Right lobe of liver (tissue), 6 donors: ENCODE data around the gene NAGLU. TPM values are rescaled to one million over a fixed set of nuclear protein-coding genes. Genes with fewer than 3 reads are reported as not detected.

Experiments used
- ATAC-seq, 4 donors: fragments of 200-7000 bp; cut with Tn5 transposase; one replicate each; pipeline ENCODE4 v1.9.1; 2020; ENCODE audit warnings: mild to moderate bottlenecking in 4 of 4, moderate library complexity in 4 of 4
- DNase-seq, 3 donors: peaks; one replicate each; pipeline ENCODE4 v3.0.0-alpha.2; 2020
- H3K27ac ChIP-seq, 3 donors: fragments of 200-600 bp; one replicate each; pipeline ENCODE4 v1.8.0; 2022
- H3K27me3 ChIP-seq, 2 donors: fragments of 200-600 bp; one replicate each; pipeline ENCODE4 v1.8.0; 2022
- H3K36me3 ChIP-seq, 4 donors: fragments of 200-600 bp; sonication (generic) in 1 of 4; one replicate each; pipeline versions ENCODE4 v1.5.1 to v1.8.0; 2017 to 2022; ENCODE audit warnings: control low read depth in 1 of 4
- H3K4me1 ChIP-seq, 4 donors: fragments of 200-600 bp; sonication (generic) in 1 of 4; one replicate each; pipeline versions ENCODE4 v1.5.1 to v1.8.0; 2017 to 2022; ENCODE audit warnings: control low read depth in 1 of 4
- H3K4me3 ChIP-seq, 3 donors: fragments of 200-600 bp; one replicate each; pipeline ENCODE4 v1.8.0; 2022
- H3K9me3 ChIP-seq, 4 donors: fragments of 200-600 bp; sonication (generic) in 1 of 4; one replicate each; pipeline versions ENCODE4 v1.5.1 to v1.8.0; 2017 to 2022; ENCODE audit warnings: control low read depth in 1 of 4
- POLR2A ChIP-seq: fragments of 450-650 bp; IDR thresholded peaks from one replicate; pipeline ENCODE4 v1.6.1; 2017; ENCODE audit warnings: antibody characterized with exemption, mild to moderate bottlenecking
- WGBS: methylation state at CpG from one replicate; pipeline ENCODE4 v1.1.6; 2018; ENCODE audit warnings: low coverage, low lambda C conversion rate; ENCODE audit not compliant: insufficient coverage; ENCODE audit errors: missing lambda C conversion rate; 5-methylcytosine and 5-hydroxymethylcytosine counted together
- intact Hi-C, 2 donors: fragments of 100-400 bp; cut with DNase I; formaldehyde crosslinking; loops; one replicate each; pipeline versions ENCODE4 v1.11.2 to v1.14.1; 2022
- total RNA-seq, 6 experiments: library from RNA; depleted of rRNA in 2 of 6; stranded (reverse); fragments of >200 nt in 2 of 6; fragmentation: NEBNext Ultra II Directional in 3 of 6; extraction: Animal tissue kit (Norgen Biotek cat#: 25700) in 3 of 6; gene quantifications; one replicate each; pipeline versions ENCODE4 v1.1.0 to v1.2.4, GENCODE V29; 2016 to 2023
- TF ChIP-seq, protein P1 (sequence below), 4 donors: fragments of 200-600 bp in 3 of 4; fragments of 450-650 bp in 1 of 4; IDR thresholded peaks; one replicate each; pipeline versions ENCODE4 v1.5.1 to v1.8.0; 2016 to 2022; ENCODE audit warnings: antibody characterized with exemption in 4 of 4, mild to moderate bottlenecking in 2 of 4
- donor health status: DM: no; HTN: yes; CAD: no.
- donor health status: DM: no; HTN: no; CAD: no.
- donor health status: DM: no; HTN: no; CAD: no.
- donor health status: DM: no; HTN: yes; CAD: no.
- donor health status: DM: no; HTN: yes; CAD: no.

NAGLU gene
- total RNA-seq, 6 experiments from 2014 or later = 36.4 to 81.6 (median 43.7) TPM

- DNase-seq (peak in 1 of 3 donors; percentile 62), ATAC-seq (peak in 3 of 4 donors; percentile 2 to 30 (median 4))
- 55% methylated on average over 5 of the region's 12 CpGs for WGBS
- H3K36me3 ChIP-seq = peaks cover 11 to 57% (median 28%) of the 10 kb centered on the region in 4 donors
- peaks cover 0 to 35% (median 9%) of the 10 kb centered on the region in 4 donors for H3K4me1 ChIP-seq
- H3K9me3 ChIP-seq = no peaks in the 10 kb centered on the region
- H3K27ac ChIP-seq = peak overlapping the region in 1 of 3 donors; percentile 51
- H3K27me3 ChIP-seq = no peaks in the 10 kb centered on the region
- intact Hi-C loops = no loop called here
- no peak overlapping the region for H3K4me3 ChIP-seq
- TF ChIP-seq POLR2A = no peak
- TF ChIP-seq, protein P1, sequence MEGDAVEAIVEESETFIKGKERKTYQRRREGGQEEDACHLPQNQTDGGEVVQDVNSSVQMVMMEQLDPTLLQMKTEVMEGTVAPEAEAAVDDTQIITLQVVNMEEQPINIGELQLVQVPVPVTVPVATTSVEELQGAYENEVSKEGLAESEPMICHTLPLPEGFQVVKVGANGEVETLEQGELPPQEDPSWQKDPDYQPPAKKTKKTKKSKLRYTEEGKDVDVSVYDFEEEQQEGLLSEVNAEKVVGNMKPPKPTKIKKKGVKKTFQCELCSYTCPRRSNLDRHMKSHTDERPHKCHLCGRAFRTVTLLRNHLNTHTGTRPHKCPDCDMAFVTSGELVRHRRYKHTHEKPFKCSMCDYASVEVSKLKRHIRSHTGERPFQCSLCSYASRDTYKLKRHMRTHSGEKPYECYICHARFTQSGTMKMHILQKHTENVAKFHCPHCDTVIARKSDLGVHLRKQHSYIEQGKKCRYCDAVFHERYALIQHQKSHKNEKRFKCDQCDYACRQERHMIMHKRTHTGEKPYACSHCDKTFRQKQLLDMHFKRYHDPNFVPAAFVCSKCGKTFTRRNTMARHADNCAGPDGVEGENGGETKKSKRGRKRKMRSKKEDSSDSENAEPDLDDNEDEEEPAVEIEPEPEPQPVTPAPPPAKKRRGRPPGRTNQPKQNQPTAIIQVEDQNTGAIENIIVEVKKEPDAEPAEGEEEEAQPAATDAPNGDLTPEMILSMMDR (IDR thresholded peaks at IDR 0.05) = no peak
Observed at GRCh38 chr17:42571435-42572225, 35.6 kb downstream of the NAGLU start.

DNA sequence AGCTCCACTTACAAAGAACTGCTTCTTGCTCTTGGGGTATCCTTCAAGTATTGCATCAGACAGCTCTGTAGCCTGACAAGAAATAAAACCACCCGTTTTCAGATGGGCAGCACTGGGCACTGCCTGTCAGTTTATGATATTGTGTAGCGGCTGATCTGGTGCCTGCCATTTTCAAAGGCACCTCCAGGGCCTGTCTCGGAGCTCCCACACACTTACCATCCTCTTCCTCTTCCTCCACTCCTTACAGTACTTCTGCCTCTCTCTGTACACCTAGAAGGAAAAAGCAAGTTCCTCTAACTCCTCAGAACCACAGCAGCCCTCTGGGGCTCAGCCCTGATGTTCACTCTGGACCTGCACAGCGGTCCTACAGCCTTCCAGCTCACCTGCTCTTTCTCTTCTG lies 37.1 kb downstream of the NAGLU start:
- H3K27ac ChIP-seq = no peak overlapping the region
- no peak for DNase-seq
- no peak overlapping the region for H3K4me3 ChIP-seq
- no peak for ATAC-seq
- no peak for TF ChIP-seq POLR2A
- TF ChIP-seq, protein P1 (IDR thresholded peaks at IDR 0.05) = no peak
- peaks cover 0 to 36% (median 10%) of the 10 kb centered on the region in 4 donors for H3K4me1 ChIP-seq
- H3K36me3 ChIP-seq = peaks cover 11 to 57% (median 28%) of the 10 kb centered on the region in 4 donors
- H3K27me3 ChIP-seq = no peaks in the 10 kb centered on the region
- 63% methylated on average over 3 of the region's 4 CpGs for WGBS
- intact Hi-C loops = no loop called here
- H3K9me3 ChIP-seq = no peaks in the 10 kb centered on the region

DNA sequence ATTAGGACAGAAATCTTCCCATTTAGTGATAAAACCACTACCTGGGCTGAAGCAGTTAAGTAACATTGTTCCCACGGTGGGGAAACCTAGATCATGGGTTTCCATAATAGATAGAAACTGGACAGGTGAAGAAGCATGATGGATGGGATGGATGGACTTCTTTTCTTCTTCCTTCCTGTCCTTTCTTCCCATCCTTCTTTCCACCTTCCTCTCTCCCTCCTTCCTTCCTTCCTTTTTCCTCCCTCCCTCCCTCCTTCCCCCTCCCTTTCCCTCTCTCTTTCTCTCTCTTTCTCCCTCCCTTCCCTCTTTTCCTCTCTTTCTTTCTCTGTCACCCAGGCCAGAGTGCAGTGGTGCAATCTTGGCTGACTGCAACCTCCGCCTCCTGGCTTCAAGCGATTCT lies 38.4 kb downstream of the NAGLU start:
- WGBS = 80% methylated on average over 3 of the region's 3 CpGs
- Histone ChIP-seq H3K27me3 (no peaks in the 10 kb centered on the region), H3K4me1 (peaks cover 0 to 34% (median 12%) of the 10 kb centered on the region in 4 donors), H3K27ac (no peak overlapping the region), H3K36me3 (peaks cover 11 to 46% (median 22%) of the 10 kb centered on the region in 4 donors), H3K4me3 (no peak overlapping the region), H3K9me3 (no peaks in the 10 kb centered on the region)
- intact Hi-C loops = no loop called here
- TF ChIP-seq, protein P1 (IDR thresholded peaks at IDR 0.05) = no peak
- no peak for TF ChIP-seq POLR2A
- DNase-seq (no peak), ATAC-seq (no peak)

GRCh38 chr17:42577140-42577531 lies 41.1 kb downstream of the NAGLU start:
- DNase-seq = no peak
- H3K4me3 ChIP-seq = peak overlapping the region; percentile 67 to 90 (median 80)
- TF ChIP-seq, protein P1 (IDR thresholded peaks at IDR 0.05) = no peak
- no peak for TF ChIP-seq POLR2A
- 23% methylated on average over 6 of the region's 18 CpGs for WGBS
- ATAC-seq = peak in 1 of 4 donors; percentile 4
- H3K27ac ChIP-seq = no peak overlapping the region
- H3K36me3 ChIP-seq = peaks cover 11 to 38% (median 22%) of the 10 kb centered on the region in 4 donors
- H3K4me1 ChIP-seq = peaks cover 0 to 17% (median 8%) of the 10 kb centered on the region in 4 donors
- intact Hi-C loops = no loop called here
- no peaks in the 10 kb centered on the region for H3K9me3 ChIP-seq
- no peaks in the 10 kb centered on the region for H3K27me3 ChIP-seq
